ENCODE measurements around the gene TWNK. TPM values are rescaled to one million over a fixed set of nuclear protein-coding genes. Genes with fewer than 3 reads are reported as not detected.

The TWNK gene
- total and polyA plus RNA-seq, 10 of the 15 experiments (the other 5 are each of a cell fraction or from before 2014, with no cell fraction given) = 13.6 to 32.8 (median 18.0) TPM

GRCh38 chr10:100997360-100998182 is 10.2 kb downstream of the TWNK start:
- Histone ChIP-seq H3K9me3 (replicated peaks; ENCODE audit: control insufficient read depth, insufficient read depth, low read length) (no peaks in the 10 kb centered on the region), H3K27me3 (replicated peaks in 1 of 2; ENCODE audit: control insufficient read depth in 2 of 2, insufficient read depth in 2 of 2, low read length in 1 of 2) (no peaks in the 10 kb centered on the region), H3K79me2 (ENCODE audit: control insufficient read depth, insufficient read depth, low read length) (peaks cover 10% of the 10 kb centered on the region), H2AFZ (ENCODE audit: control insufficient read depth, low read depth, low read length) (peak overlapping the region; percentile 90), H3K4me3 (peak overlapping the region; percentile 86), H3K27ac (ENCODE audit: control insufficient read depth, insufficient read depth) (peak overlapping the region; percentile 88), H3K4me1 (ENCODE audit: control insufficient read depth, insufficient read depth, low read length) (peaks cover 17% of the 10 kb centered on the region), H3K4me2 (ENCODE audit: control insufficient read depth, insufficient read depth) (peak overlapping the region; percentile 99), H3K9ac (ENCODE audit: control insufficient read depth, insufficient read depth, low read length) (peak overlapping the region; percentile 63), H4K20me1 (ENCODE audit: control insufficient read depth, insufficient read depth) (no peaks in the 10 kb centered on the region), H3K36me3 (ENCODE audit: control insufficient read depth in 2 of 2, insufficient read depth in 2 of 2, low read length in 1 of 2) (peaks cover 0 to 5% of the 10 kb centered on the region in 2 experiments; a peak in 3 of 4 replicates)
- FAIRE-seq (peak; percentile 69), ATAC-seq (peak; percentile 70), DNase-seq (ENCODE audit: low read depth, low spot score) (no peak)
- ChIA-PET SMC1A (ENCODE audit: uncharacterized antibody, unreplicated experiment) (interaction anchor here (1.1 to 2.0 kb wide), 5 partner anchors 10 to 44 kb away, joined by 4 to 9 read pairs (median 5); partner anchors contain the start of genes MRPL43 and TWNK), CTCF (interaction anchor here (0.6 to 5.7 kb wide), 29 partner anchors 9 to 998 kb away, joined by 3 to 91 read pairs (median 4); partner anchors contain the start of genes MRPL43, PDZD7, SEMA4G and SFXN3), RAD21 (ENCODE audit: unreplicated experiment) (interaction anchor here (0.6 to 4.6 kb wide), 13 partner anchors 10 to 1250 kb away, joined by 3 to 26 read pairs (median 4); partner anchors contain the start of genes KAZALD1, MRPL43, PDZD7 and SFXN3), POLR2A (interaction anchor here (0.6 to 3.8 kb wide), 6 partner anchors 11 to 490 kb away, joined by 3 to 23 read pairs (median 6); partner anchors contain the start of genes KAZALD1, MRPL43 and TWNK)
- in situ Hi-C loops (cut with MboI) (no loop called here), intact Hi-C loops (cut with micrococcal nuclease; ENCODE audit: unreplicated experiment) (loop anchor here (5.0 kb wide), 1 partner anchor 85 kb away; the partner anchor contains the start of gene SLF2)
- under 1% methylated on average over 59 of the region's 66 CpGs for whole genome bisulfite sequencing (ENCODE audit: insufficient coverage, insufficient replicate concordance, low lambda C conversion rate, missing lambda C conversion rate)
- BruUV-seq (replicated peaks) = no TSS peak
- TF ChIP-seq NR2C1 (IDR thresholded peaks at IDR 0.05) (no peak), ZBTB33 (IDR thresholded peaks at IDR 0.05) (no peak), CBX3 (IDR thresholded peaks at IDR 0.05; ENCODE audit: borderline replicate concordance, low read depth) (no peak), MYC (IDR thresholded peaks at IDR 0.05; ENCODE audit: insufficient read depth, insufficient read length, insufficient replicate concordance, low read length, severe bottlenecking) (peak; percentile 9), BACH1 (IDR thresholded peaks at IDR 0.05; ENCODE audit: borderline replicate concordance) (peak; percentile 50), DPF2 (IDR thresholded peaks at IDR 0.05) (no peak), BCLAF1 (IDR thresholded peaks at IDR 0.05) (no peak), ATF7 (IDR thresholded peaks at IDR 0.05; ENCODE audit: low read depth) (no peak), ZNF622 (IDR thresholded peaks at IDR 0.05) (no peak), SPI1 (IDR thresholded peaks at IDR 0.05; ENCODE audit: borderline replicate concordance, insufficient read depth, low read depth, low read length) (no peak), SP1 (IDR thresholded peaks at IDR 0.05; ENCODE audit: low read depth, low read length) (no peak), NKRF (conservative IDR thresholded peaks at IDR 0.05) (peak; percentile 59; the same call in 1 of the 2 replicates), JUND (IDR thresholded peaks at IDR 0.05; ENCODE audit: low read depth, low read length) (no peak), TCF12 (IDR thresholded peaks at IDR 0.05; ENCODE audit: low read depth, low read length) (no peak), CHD4 (IDR thresholded peaks at IDR 0.05) (no peak), SMAD1 (IDR thresholded peaks at IDR 0.05; ENCODE audit: low read depth, partially characterized antibody) (no peak), LARP7 (IDR thresholded peaks at IDR 0.05) (peak; percentile 84)
